ENCODE results near the gene PNKP. TPM values are rescaled to one million over a fixed set of nuclear protein-coding genes. Genes with fewer than 3 reads are reported as not detected.

Gene PNKP
- total RNA-seq, 2 donors from 2014 or later = 53.7 to 137 TPM

- Histone ChIP-seq H3K4me3 (no peak overlapping the region), H3K27me3 (no peaks in the 10 kb centered on the region), H3K27ac (no peak overlapping the region), H3K9me3 (no peaks in the 10 kb centered on the region), H3K9ac (ENCODE audit: low read depth in 2 of 2, low read length in 2 of 2) (no peak overlapping the region), H3K36me3 (peaks cover 11% of the 10 kb centered on the region), H3K4me1 (peaks cover 5% of the 10 kb centered on the region)
- no peak for DNase-seq
- TF ChIP-seq CTCF (IDR thresholded peaks at IDR 0.05) = no peak
- intact Hi-C loops (cut with DNase I) = loop anchor here (10.0 kb wide), 1 partner anchor 46 kb away; the partner anchor contains the start of genes FUZ and MED25
Observed at GRCh38 chr19:49860336-49861102, 6.9 kb downstream of the PNKP start.

GRCh38 chr19:49859682-49860335 lies 7.6 kb downstream of the PNKP start:
- Histone ChIP-seq H3K27ac (no peak overlapping the region), H3K9me3 (no peaks in the 10 kb centered on the region), H3K36me3 (peaks cover 11% of the 10 kb centered on the region), H3K4me1 (peaks cover under 1% of the 10 kb centered on the region), H3K27me3 (no peaks in the 10 kb centered on the region), H3K4me3 (no peak overlapping the region), H3K9ac (ENCODE audit: low read depth in 2 of 2, low read length in 2 of 2) (no peak overlapping the region)
- intact Hi-C loops (cut with DNase I) = loop anchor here (10.0 kb wide), 1 partner anchor 45 kb away; the partner anchor contains the start of genes FUZ and MED25
- no peak for DNase-seq
- no peak for TF ChIP-seq CTCF (IDR thresholded peaks at IDR 0.05)

- Histone ChIP-seq H3K4me3 (no peak overlapping the region), H3K27me3 (no peaks in the 10 kb centered on the region), H3K27ac (no peak overlapping the region), H3K9me3 (no peaks in the 10 kb centered on the region), H3K4me1 (no peaks in the 10 kb centered on the region), H3K9ac (ENCODE audit: low read depth in 2 of 2, low read length in 2 of 2) (no peak overlapping the region), H3K36me3 (peaks cover 11% of the 10 kb centered on the region)
- TF ChIP-seq CTCF (IDR thresholded peaks at IDR 0.05) = no peak
- no peak for DNase-seq
- intact Hi-C loops (cut with DNase I) = no loop called here
Observed at GRCh38 chr19:49858088-49858985, 9.0 kb downstream of the PNKP start.

- intact Hi-C loops (cut with DNase I) = no loop called here
- Histone ChIP-seq H3K9me3 (no peaks in the 10 kb centered on the region), H3K9ac (ENCODE audit: low read depth in 2 of 2, low read length in 2 of 2) (no peak overlapping the region), H3K27ac (no peak overlapping the region), H3K36me3 (peaks cover 11% of the 10 kb centered on the region), H3K27me3 (no peaks in the 10 kb centered on the region), H3K4me1 (peaks cover 3% of the 10 kb centered on the region), H3K4me3 (no peak overlapping the region)
- no peak for DNase-seq
- TF ChIP-seq CTCF (IDR thresholded peaks at IDR 0.05) = no peak
Observed at GRCh38 chr19:49857838-49858087, 9.6 kb downstream of the PNKP start.

GRCh38 chr19:49857061-49857837 lies 10.1 kb downstream of the PNKP start:
- no peak overlapping the region for H3K4me3 ChIP-seq
- H3K4me1 ChIP-seq = peaks cover 7% of the 10 kb centered on the region
- no peak for TF ChIP-seq CTCF (IDR thresholded peaks at IDR 0.05)
- no peak overlapping the region for H3K27ac ChIP-seq
- no peaks in the 10 kb centered on the region for H3K9me3 ChIP-seq
- no peak for DNase-seq
- peaks cover 11% of the 10 kb centered on the region for H3K36me3 ChIP-seq
- no peak overlapping the region for H3K9ac ChIP-seq (ENCODE audit: low read depth in 2 of 2, low read length in 2 of 2)
- intact Hi-C loops (cut with DNase I) = no loop called here
- no peaks in the 10 kb centered on the region for H3K27me3 ChIP-seq
